HG03439 (cell line): ENCODE results near the gene TOR4A.
"Not testable (repeated sequence)": the region's sequence is repeated elsewhere in the genome, so short reads cannot be mapped to it uniquely, and the experiment has no call there.

Source experiments
- ATAC-seq: cut with Tn5 transposase; IDR thresholded peaks from one replicate; pipeline ENCODE4 v1.9.1; 2021; ENCODE audit warnings: mild to moderate bottlenecking, moderate library complexity; ENCODE audit not compliant: unreplicated experiment

TOR4A gene

GRCh38 chr9:137315581-137316011 lies 38.1 kb downstream of the TOR4A start:
- ATAC-seq = no peak

DNA sequence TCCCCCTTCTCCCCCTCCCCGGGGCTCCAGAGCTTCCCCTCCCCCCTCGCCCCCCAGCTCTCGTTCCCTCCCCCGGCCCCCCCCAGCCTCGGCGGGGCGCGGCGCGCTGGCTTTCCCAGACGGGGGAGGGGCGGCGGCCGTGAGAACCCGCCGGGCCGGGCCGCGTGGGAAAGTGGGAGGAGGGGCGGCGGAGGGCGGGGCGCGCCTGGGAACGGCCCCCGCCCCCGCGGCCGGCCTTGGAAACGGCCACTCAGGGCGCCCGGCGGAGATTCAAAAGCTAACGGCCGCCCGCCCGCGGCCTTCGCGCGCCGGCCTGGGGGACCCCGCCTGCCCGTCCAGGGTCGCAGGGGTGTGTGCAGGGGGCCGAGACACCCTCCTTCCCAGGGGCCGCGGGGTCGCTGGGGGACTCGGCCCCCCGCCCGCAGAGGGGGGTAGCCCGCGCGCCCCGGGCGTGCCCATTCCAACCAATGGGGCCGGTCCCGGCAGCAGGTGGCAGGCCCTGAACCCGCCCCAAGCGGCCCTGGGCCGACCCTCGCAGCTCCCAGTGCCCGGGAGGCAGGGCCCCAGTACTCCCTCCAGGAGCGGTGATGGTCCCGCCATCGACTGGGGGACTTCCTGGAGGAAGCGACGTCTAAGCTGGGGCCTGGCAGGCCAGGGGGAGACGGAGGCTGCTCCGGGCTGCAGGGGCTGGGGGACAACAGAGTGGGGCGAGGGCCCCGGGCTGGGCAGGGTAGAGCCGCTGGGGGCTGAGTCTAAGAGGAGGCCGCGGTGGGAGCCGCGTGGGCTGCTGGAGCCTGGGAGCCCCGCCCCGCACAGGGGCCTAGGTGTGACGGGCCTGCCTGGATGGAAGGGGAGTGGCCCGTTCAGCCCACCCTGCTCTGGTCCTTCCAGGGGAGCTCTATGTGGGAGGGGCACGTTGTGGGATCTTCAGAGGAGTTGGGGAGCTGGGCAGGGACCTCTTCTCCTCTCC lies 38.8 kb downstream of the TOR4A start:
- no peak for ATAC-seq

- no peak for ATAC-seq
Observed at GRCh38 chr9:137317021-137317717, 39.6 kb downstream of the TOR4A start.

GRCh38 chr9:137317718-137318511 lies 40.4 kb downstream of the TOR4A start:
- ATAC-seq = no peak

DNA sequence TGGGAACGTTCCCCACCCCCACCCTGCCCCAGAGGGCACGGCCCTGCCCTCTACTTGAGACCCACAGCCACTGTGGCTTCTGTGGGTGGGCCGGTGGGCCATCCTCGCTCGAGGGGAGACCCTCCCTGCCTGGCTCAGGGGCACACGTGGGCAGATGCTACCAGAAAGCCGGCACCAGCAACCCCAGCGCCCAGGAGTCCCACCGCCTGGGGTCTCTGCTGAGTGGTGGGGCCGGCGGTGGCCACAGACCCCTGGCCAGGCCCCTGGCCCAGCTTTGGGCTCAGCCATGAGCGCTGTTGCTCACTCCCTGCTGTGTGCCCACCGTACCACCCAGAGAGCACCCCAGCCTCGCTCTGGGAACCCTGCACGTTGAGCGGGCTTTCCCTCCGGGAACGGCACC lies 41.1 kb downstream of the TOR4A start:
- no peak for ATAC-seq

- ATAC-seq = no peak
Observed at GRCh38 chr9:137319011-137319738, 41.6 kb downstream of the TOR4A start.

DNA sequence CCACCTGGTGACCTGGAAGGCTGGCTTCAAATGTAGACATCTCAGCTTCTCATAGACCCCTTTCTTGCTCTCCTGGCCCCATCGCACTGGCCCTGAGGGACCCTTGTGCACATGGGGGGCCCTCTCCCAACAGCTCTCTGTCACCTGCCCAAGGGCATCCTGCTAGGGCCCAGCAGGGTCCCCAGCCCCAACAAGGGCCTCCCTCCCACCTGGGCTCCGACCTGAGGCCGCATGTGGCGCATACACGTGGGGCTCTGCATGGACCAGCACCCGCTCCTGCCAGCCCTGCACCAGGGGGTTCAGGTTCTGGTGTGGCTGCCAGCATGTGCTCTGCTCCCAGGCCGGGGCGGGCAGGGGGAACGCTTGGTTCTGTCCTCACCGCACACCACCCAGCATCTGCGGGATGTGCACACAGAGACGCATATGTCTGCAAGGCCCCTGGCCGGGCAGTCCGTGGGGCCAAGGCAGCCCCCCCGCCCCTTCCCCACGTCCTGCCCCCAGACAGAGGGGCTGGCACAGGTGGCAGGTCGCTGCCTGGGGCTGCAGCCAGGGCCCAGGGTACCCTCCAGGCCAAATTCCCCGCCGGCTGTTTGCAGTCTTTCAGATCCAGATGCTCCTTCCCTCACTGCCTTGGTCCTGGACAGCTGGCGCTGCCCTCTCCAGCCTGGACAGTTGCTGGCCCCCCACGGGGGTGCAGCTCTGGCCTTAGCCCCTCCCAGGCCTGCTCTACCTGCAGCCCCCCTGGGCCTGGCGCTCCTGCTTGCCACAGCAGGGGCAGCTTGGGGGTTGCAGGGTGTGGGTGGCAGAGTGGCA lies 42.4 kb downstream of the TOR4A start:
- no peak for ATAC-seq

- no peak for ATAC-seq
Observed at GRCh38 chr9:137320555-137321384, 43.2 kb downstream of the TOR4A start.

DNA sequence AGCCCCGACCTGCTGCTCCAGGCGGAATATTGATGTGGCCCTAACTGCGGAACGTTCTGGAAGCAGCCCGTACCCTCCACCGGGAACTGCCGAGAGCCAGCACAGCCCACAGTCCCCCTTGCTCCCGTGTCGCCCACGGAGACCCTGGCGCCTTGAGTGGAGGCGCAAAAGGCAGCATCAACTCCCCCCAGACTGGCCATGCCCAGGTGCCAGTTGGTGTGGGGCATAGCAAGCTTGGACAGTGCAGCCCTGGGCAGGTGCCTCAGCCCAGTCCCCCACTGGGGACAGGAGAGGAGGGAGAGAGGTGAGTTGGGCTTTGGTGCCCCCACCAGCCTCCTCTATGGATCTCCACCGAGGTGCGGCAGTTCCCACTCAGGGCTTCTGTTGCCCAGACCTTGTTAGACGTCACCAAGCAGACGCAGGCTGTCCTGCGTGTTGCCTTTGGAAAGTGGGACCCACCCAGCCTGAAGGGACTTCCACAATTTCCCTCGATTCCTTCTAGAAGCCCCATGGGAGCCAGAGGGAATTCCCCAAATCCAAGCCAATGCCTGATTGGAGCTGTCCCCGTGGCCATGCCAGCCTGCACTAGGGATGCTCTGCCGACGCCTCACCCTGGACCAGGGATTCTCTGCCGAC lies 44.3 kb downstream of the TOR4A start:
- no peak for ATAC-seq

- ATAC-seq = no peak
Observed at GRCh38 chr9:137323531-137324331, 46.2 kb downstream of the TOR4A start.

GRCh38 chr9:137325124-137325523 lies 47.6 kb downstream of the TOR4A start:
- ATAC-seq = no peak

DNA sequence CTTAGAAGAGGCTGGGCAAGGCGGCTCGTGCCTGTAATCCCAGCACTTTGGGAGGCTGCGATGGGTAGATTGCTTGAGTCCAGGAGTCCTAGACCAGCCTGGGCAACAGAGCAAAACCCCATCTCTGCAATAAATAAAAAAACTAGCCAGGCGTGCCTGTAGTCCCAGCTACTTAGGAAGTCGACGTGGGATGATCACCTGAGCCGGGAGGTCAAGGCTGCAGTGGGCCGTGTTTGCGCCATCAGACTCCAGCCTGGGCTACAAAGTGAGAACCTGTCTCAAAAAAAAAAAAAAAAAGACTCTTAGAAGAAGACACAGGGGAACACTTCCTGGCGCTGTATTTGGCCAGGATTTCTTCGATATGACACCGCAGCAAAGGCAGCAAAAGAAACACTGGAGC lies 48.3 kb downstream of the TOR4A start:
- ATAC-seq = no peak

- no peak for ATAC-seq
Observed at GRCh38 chr9:137326445-137327065, 49.0 kb downstream of the TOR4A start.

DNA sequence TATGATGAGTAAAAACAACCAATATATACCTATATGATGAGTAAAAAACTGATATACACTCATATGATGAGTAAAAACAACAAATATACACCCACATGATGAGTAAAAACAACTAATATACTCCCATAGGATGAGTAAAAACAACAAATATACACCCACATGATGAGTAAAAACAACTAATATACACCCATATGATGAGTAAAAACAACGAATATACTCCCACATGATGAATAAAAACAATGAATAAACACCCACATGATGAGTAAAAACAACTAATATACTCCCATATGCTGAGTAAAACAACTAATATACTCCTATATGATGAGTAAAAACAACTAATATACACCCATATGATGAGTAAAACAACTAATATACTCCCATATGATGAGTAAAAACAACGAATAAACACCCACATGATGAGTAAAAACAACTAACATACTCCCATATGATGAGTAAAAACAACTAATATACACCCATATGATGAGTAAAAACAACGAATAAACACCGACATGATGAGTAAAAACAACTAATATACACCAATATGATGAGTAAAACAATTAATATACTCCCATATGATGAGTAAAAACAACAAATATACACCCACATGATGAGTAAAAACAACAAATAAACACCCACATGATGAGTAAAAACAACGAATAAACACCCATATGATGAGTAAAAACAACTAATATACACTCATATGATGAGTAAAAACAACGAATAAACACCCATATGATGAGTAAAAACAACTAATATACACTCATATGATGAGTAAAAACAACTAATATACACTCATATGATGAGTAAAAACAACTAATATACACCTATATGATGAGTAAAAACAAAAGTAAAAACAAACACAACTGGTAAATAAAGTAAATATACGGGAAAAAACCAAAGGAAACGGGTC lies 50.4 kb downstream of the TOR4A start:
- ATAC-seq = not testable (repeated sequence)

DNA sequence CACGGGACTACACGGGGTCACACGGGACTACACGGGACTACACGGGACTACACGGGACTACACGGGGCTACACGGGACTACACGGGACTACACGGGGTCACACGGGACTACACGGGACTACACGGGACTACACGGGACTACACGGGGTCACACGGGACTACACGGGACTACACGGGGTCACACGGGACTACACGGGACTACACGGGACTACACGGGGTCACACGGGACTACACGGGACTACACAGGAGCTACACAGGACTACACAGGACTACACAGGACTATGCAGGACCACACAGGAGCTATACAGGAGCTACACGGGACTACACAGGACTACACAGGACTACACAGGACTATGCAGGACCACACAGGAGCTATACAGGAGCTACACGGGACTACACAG lies 52.1 kb downstream of the TOR4A start:
- ATAC-seq = not testable (repeated sequence)

DNA sequence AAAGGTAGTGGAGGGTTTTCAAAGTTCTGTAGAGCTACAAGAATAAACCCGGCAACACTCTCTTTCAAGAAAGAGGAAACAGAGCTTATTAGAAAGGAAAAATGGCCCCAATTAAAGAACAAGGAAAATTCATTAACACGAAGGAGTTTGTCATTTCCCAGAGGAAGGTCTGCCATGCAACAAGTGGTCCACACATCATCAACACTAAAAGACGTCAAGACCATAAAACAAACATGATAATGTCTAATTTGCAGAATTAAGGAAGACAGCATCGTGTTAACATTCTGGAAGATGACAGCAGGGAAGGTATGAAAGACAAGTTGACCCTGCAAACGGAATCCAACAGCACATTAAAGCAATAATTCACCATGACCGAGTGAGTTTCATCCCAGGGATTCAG lies 53.2 kb downstream of the TOR4A start:
- ATAC-seq = no peak
